Cardiac muscle cell (in vitro differentiated cells and primary cell): ENCODE results near the gene LACC1. TPM values are rescaled to one million over a fixed set of nuclear protein-coding genes. Genes with fewer than 3 reads are reported as not detected.

Source experiments
- DNase-seq, 2 donors: peaks; one replicate each; pipeline versions ENCODE4 v3.0.0 to v3.0.0-alpha.2; 2010 to 2017; ENCODE audit warnings: low read depth in 1 of 2, low spot score in 1 of 2
- H3K27ac ChIP-seq: fragments of 200-600 bp; sonication (generic); 2 replicates; pipeline ENCODE4 v1.5.1; 2016
- H3K27me3 ChIP-seq: fragments of 200-600 bp; sonication (generic); 2 replicates; pipeline ENCODE4 v1.6.0; 2016; ENCODE audit warnings: control low read depth
- H3K36me3 ChIP-seq: fragments of 200-600 bp; sonication (generic); 2 replicates; pipeline ENCODE4 v1.5.1; 2016; ENCODE audit warnings: control low read depth
- H3K4me1 ChIP-seq: fragments of 200-600 bp; sonication (generic); 2 replicates; pipeline ENCODE4 v1.8.1; 2017; ENCODE audit warnings: low read depth, mild to moderate bottlenecking, mixed run types
- H3K4me3 ChIP-seq: fragments of 200-600 bp; sonication (generic); 2 replicates; pipeline ENCODE4 v1.5.1; 2016; ENCODE audit warnings: mild to moderate bottlenecking
- H3K9me3 ChIP-seq: fragments of 200-600 bp; sonication (generic); 2 replicates; pipeline ENCODE4 v1.5.1; 2017; ENCODE audit warnings: low read depth, mild to moderate bottlenecking, control low read depth
- polyA plus RNA-seq: library from polyadenylated mRNA; unstranded; fragments of >200 nt; fragmentation: Nextera tagmentation; extraction: Ambion mirVana; gene quantifications from 2 replicates; pipeline ENCODE4 v1.2.1, GENCODE V29; 2016
- total RNA-seq: library from RNA; depleted of rRNA; stranded (reverse); fragments of >200 nt; gene quantifications from 2 replicates; pipeline ENCODE4 v1.2.3, GENCODE V29; 2016
- TF ChIP-seq, protein P1 (sequence below): IDR thresholded peaks from 2 replicates; pipeline ENCODE4 v1.5.1; 2012; ENCODE audit warnings: low read depth, mild to moderate bottlenecking, low read length

The LACC1 gene
- total and polyA plus RNA-seq, 2 experiments from 2014 or later, result 0.48 to 2.8 TPM

DNA sequence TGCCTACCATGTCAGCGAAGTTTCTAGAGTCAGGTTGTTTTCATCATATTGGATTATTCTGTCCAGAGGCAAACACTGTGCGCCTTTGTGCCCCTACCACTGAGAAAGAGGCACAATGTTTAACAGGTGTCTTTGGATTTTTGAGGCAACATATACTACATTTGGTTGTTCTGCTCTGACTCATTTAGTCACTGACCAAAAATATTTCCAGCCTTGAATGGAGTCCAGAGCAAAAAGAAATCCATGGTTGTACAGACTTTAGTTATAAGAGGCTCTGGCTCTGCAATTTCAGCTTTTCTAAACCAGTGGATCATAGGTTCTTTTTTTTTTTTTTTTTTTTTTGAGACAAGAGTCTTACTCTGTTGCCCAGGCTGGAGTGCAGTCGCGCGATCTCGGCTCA lies 35.7 kb downstream of the LACC1 start:
- no peaks in the 10 kb centered on the region for H3K9me3 ChIP-seq
- H3K4me1 ChIP-seq, result peaks cover 17% of the 10 kb centered on the region
- no peaks in the 10 kb centered on the region for H3K36me3 ChIP-seq
- TF ChIP-seq, protein P1, sequence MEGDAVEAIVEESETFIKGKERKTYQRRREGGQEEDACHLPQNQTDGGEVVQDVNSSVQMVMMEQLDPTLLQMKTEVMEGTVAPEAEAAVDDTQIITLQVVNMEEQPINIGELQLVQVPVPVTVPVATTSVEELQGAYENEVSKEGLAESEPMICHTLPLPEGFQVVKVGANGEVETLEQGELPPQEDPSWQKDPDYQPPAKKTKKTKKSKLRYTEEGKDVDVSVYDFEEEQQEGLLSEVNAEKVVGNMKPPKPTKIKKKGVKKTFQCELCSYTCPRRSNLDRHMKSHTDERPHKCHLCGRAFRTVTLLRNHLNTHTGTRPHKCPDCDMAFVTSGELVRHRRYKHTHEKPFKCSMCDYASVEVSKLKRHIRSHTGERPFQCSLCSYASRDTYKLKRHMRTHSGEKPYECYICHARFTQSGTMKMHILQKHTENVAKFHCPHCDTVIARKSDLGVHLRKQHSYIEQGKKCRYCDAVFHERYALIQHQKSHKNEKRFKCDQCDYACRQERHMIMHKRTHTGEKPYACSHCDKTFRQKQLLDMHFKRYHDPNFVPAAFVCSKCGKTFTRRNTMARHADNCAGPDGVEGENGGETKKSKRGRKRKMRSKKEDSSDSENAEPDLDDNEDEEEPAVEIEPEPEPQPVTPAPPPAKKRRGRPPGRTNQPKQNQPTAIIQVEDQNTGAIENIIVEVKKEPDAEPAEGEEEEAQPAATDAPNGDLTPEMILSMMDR, result no peak
- H3K4me3 ChIP-seq, result no peak overlapping the region
- DNase-seq, result peak in 1 of 2 donors; percentile 15
- no peaks in the 10 kb centered on the region for H3K27me3 ChIP-seq
- no peak overlapping the region for H3K27ac ChIP-seq

DNA sequence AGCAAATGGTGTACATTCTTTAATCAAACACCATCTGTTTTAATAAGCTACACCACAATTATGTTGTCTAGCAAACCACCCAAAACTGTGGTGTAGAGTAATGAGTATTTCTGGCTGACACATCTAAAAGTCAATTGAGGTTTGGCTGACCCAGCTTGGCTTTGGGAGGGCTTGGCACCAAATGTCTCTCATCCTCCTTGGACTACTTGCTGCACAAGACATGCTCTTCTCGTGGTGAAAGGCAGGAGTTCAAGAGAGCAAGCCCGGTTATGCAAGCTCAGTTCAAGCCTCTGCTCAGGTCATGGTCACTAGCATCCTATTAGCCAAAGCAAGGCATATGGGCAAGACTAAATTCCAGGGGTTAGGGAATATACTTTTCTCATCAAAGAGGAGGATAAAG lies 37.1 kb downstream of the LACC1 start:
- Histone ChIP-seq H3K4me1 (peaks cover 7% of the 10 kb centered on the region), H3K27me3 (no peaks in the 10 kb centered on the region), H3K9me3 (no peaks in the 10 kb centered on the region), H3K4me3 (no peak overlapping the region), H3K36me3 (no peaks in the 10 kb centered on the region), H3K27ac (no peak overlapping the region)
- no peak for DNase-seq
- TF ChIP-seq, protein P1, result no peak

DNA sequence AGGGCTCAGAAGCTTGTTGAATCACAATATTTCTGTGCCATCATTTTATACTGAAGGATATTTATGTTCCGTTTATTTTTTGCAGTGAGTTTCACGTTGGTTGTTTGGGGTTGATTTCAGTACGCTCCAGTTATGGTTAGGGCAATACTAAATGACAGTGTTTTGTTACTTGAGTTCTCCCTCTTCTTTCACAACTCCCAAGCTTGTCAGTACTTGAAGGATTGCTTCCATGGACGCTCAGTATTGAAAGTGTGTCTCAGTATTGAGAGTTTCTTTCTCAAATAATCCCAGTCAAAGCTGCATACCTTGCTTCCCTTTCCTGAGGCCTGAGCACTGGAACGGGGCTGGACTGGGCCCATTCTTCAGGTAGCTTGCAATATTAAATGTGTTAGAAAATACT lies 38.9 kb downstream of the LACC1 start:
- Histone ChIP-seq H3K4me1 (no peaks in the 10 kb centered on the region), H3K4me3 (no peak overlapping the region), H3K27me3 (no peaks in the 10 kb centered on the region), H3K9me3 (no peaks in the 10 kb centered on the region), H3K27ac (no peak overlapping the region), H3K36me3 (no peaks in the 10 kb centered on the region)
- no peak for DNase-seq
- TF ChIP-seq, protein P1, result no peak

DNA sequence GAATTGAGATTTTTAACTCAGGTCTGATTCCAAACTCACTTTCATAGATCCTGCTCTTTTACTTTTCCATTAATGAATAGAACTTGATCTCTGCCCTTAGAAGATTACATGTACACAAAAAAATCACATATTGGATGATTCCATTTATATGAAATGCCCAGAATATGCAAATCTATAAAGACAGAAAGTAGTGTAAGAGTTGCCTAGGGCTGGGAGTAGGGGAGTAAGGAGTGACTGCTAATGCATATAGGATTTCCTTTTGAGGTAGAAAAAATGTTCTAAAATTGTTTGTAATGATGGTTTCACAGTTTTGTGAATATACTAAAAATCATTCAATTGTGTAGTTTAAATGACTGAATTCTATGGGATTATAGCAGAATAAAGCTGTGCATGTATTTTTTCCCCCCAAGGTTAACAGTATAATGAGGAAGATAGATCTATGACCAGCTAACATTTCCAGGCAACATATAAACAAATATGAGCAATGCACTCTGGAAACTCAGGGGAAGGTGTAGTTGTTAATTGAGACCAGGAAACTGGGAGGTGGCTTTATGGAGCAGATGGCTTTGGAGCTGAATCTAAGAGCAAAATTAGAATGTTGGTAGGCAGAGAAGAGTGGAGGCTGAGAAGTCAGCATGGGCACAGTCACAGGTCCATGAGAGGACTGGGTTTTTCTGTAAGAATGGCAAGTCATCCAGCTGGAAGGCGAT lies 41.4 kb downstream of the LACC1 start:
- Histone ChIP-seq H3K27ac (no peak overlapping the region), H3K27me3 (no peaks in the 10 kb centered on the region), H3K36me3 (no peaks in the 10 kb centered on the region), H3K4me1 (no peaks in the 10 kb centered on the region), H3K9me3 (no peaks in the 10 kb centered on the region), H3K4me3 (no peak overlapping the region)
- TF ChIP-seq, protein P1, result no peak
- DNase-seq, result no peak

DNA sequence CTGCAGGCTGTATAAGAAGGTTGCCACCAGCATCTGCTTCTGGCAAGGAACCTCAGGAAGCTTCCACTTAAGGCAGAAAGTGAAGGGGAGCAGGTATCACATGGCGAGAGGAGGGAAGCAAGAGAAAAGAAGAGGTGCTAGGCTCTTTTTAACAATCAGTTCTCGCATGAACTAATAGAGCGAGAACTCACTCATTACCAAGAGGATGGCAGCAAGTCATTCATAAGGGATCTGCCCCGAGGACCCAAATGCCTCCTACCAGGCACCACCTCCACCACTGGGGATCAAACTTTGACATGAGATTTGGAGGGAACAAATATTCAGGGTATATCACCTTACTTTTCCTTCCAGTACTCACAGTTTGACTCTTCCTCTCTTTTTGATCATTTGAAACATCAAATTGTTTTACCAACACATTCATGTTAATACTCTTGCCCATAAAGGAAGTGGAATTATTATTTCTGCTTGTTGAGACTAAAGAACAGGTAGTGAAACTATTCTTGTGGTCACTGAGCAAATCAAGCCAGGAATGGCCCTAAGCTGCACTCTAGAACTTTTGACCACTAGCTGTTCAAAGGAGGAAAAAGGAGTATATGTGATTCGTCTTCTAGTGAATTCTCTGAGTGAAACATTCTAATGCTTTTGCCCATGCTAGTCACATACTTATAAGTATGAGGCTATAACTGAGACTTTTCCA lies 45.0 kb downstream of the LACC1 start:
- no peak overlapping the region for H3K27ac ChIP-seq
- TF ChIP-seq, protein P1, result no peak
- H3K36me3 ChIP-seq, result no peaks in the 10 kb centered on the region

More for the DNA sequence above, 45.0 kb downstream of the LACC1 start:
- Histone ChIP-seq H3K4me1 (no peaks in the 10 kb centered on the region), H3K27me3 (no peaks in the 10 kb centered on the region), H3K4me3 (no peak overlapping the region), H3K9me3 (no peaks in the 10 kb centered on the region)
- DNase-seq, result no peak
